Measurements from ENCODE around the gene HSPB6. TPM values are rescaled to one million over a fixed set of nuclear protein-coding genes. Genes with fewer than 3 reads are reported as not detected.

Gene HSPB6
- polyA plus RNA-seq, 1 of the 3 experiments (the other 2 are of a cell fraction), result 0.43 TPM

- Histone ChIP-seq H4K20me1 (ENCODE audit: insufficient read depth) (peaks cover 4% of the 10 kb centered on the region), H3K79me2 (ENCODE audit: insufficient read depth) (peaks cover 29% of the 10 kb centered on the region), H3F3A (replicated peaks; ENCODE audit: insufficient read depth) (peaks cover 10% of the 10 kb centered on the region), H3K27me3 (ENCODE audit: insufficient read depth) (no peaks in the 10 kb centered on the region), H3K27ac (ENCODE audit: low read depth in 2 of 2, low read length in 1 of 2) (no peak overlapping the region), H3K4me3 (ENCODE audit: low read depth in 2 of 2, low read length in 1 of 2) (no peak overlapping the region), H3K4me2 (no peak overlapping the region), H3K9me3 (no peaks in the 10 kb centered on the region), H3K9ac (no peak overlapping the region), H3K9me2 (no peaks in the 10 kb centered on the region), H3K36me3 (replicated peaks in 1 of 2; ENCODE audit: control insufficient read depth in 1 of 2, insufficient read depth in 2 of 2, low read length in 1 of 2) (peaks cover 7 to 32% of the 10 kb centered on the region in 2 experiments), H2AFZ (ENCODE audit: low read depth) (no peak overlapping the region), H3K4me1 (ENCODE audit: control insufficient read depth in 1 of 2, insufficient read depth in 2 of 2, low read depth in 1 of 2, low read length in 1 of 2) (peaks cover 7 to 19% of the 10 kb centered on the region in 2 experiments; a peak in 3 of 4 replicates)
- DNase-seq, result no peak
- ChIA-PET POLR2A (no interaction called here), CTCF (no interaction called here)
- TF ChIP-seq RCOR1 (IDR thresholded peaks at IDR 0.05; ENCODE audit: low read length) (no peak), GATA2 (CRISPR knock-in tag; IDR thresholded peaks at IDR 0.05) (no peak), ELF1 (IDR thresholded peaks at IDR 0.05) (no peak), JUND (IDR thresholded peaks at IDR 0.05) (no peak), FOXM1 (IDR thresholded peaks at IDR 0.05; ENCODE audit: low read depth) (no peak)
- 92% methylated on average over 12 of the region's 17 CpGs for WGBS (ENCODE audit: low lambda C conversion rate)
Observed at GRCh38 chr19:35755131-35755549, 1.7 kb downstream of the HSPB6 start.

- Histone ChIP-seq H3K4me1 (ENCODE audit: control insufficient read depth in 1 of 2, insufficient read depth in 2 of 2, low read depth in 1 of 2, low read length in 1 of 2) (peaks cover 11 to 20% of the 10 kb centered on the region in 2 experiments; a peak in 3 of 4 replicates), H3K27me3 (ENCODE audit: insufficient read depth) (no peaks in the 10 kb centered on the region), H3K4me3 (ENCODE audit: low read depth in 2 of 2, low read length in 1 of 2) (no peak overlapping the region), H3K9me3 (no peaks in the 10 kb centered on the region), H3K9ac (no peak overlapping the region), H3K27ac (ENCODE audit: low read depth in 2 of 2, low read length in 1 of 2) (no peak overlapping the region), H3K36me3 (replicated peaks in 1 of 2; ENCODE audit: control insufficient read depth in 1 of 2, insufficient read depth in 2 of 2, low read length in 1 of 2) (peaks cover 5 to 32% of the 10 kb centered on the region in 2 experiments), H3K79me2 (ENCODE audit: insufficient read depth) (peaks cover 29% of the 10 kb centered on the region), H3K4me2 (no peak overlapping the region), H4K20me1 (ENCODE audit: insufficient read depth) (peaks cover 4% of the 10 kb centered on the region), H3F3A (replicated peaks; ENCODE audit: insufficient read depth) (peaks cover 10% of the 10 kb centered on the region), H3K9me2 (no peaks in the 10 kb centered on the region), H2AFZ (ENCODE audit: low read depth) (no peak overlapping the region)
- no peak for DNase-seq
- no peak for TF ChIP-seq CTCF (IDR thresholded peaks at IDR 0.05)
- no peak for TF ChIP-seq TEAD4 (IDR thresholded peaks at IDR 0.05; ENCODE audit: borderline replicate concordance, insufficient read depth)
- TF ChIP-seq EP300 (IDR thresholded peaks at IDR 0.05; ENCODE audit: borderline replicate concordance in 1 of 2, low read depth in 1 of 2, low read length in 1 of 2), result no peak
- no peak for TF ChIP-seq SIN3A (IDR thresholded peaks at IDR 0.05; ENCODE audit: borderline replicate concordance, low read depth, low read length)
- TF ChIP-seq IRF3 (IDR thresholded peaks at IDR 0.05; ENCODE audit: low read depth, low read length), result no peak
- TF ChIP-seq USF2 (IDR thresholded peaks at IDR 0.05; ENCODE audit: borderline replicate concordance, low read depth, low read length), result no peak
- no peak for TF ChIP-seq CHD2 (IDR thresholded peaks at IDR 0.05; ENCODE audit: low read length, partially characterized antibody)
- 90% methylated on average over 13 of the region's 13 CpGs for WGBS (ENCODE audit: low lambda C conversion rate)
- CTCF ChIA-PET, result no interaction called here
- POLR2A ChIA-PET, result no interaction called here
Observed at GRCh38 chr19:35754370-35755130, 2.3 kb downstream of the HSPB6 start.

Measured in SK-N-SH (cell line).